ENCODE measurements around the gene DYRK1B.

The DYRK1B gene

DNA sequence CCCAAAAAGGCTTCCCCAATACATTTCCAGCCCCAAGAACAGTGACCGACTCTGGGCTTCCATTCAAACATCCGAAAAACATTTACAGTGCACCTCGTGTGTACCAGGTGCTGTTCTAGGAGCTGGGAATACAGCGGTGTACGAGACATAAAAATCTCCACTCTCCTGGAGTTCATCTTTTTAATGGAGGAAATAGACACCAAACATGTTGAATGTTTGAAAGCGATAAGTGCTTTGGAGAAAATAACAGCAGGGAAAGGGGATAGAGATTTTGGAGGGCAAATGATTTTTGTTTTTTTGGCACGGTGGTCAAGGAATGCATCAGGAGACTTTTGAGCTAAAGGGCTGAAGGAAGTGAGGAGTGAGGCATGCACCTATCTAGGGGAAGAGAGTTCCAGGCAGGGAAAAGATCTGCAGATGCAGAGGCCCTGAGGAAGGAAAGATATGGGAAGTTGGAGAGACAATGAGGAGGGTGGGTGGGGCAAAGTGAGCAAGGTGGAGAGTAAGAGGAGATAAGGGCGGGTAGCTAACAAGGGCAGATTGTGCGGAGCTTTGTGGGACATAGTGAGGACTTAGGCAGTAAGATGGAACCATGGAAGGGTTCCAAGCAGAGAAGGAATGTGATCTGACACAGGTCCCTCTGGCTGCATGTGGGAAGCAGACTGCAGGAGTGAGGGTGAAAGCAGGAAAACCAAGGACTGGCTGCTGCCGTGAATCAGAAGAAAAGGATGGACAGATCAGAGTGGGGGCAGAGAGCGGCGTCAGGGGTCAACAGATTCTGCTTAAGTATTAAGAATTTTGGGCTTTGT lies 12.9 kb upstream of the DYRK1B start (continued):
- TF ChIP-seq ZNF140 (tag by site-specific recombination; IDR thresholded peaks at IDR 0.05) (no peak), ZNF785 (tag by site-specific recombination; IDR thresholded peaks at IDR 0.05) (no peak), ZNF112 (tag by site-specific recombination; IDR thresholded peaks at IDR 0.05) (no peak), ZNF600 (tag by site-specific recombination; IDR thresholded peaks at IDR 0.05) (peak; percentile 47; the same call in 1 of the 2 replicates), ZNF426 (tag by site-specific recombination; IDR thresholded peaks at IDR 0.05) (no peak), ZNF37A (tag by site-specific recombination; IDR thresholded peaks at IDR 0.05) (no peak), ZNF626 (tag by site-specific recombination; IDR thresholded peaks at IDR 0.05) (no peak), GLI4 (tag by site-specific recombination; IDR thresholded peaks at IDR 0.05) (no peak), ZNF610 (tag by site-specific recombination; IDR thresholded peaks at IDR 0.05; ENCODE audit: borderline replicate concordance) (no peak), ZNF558 (tag by site-specific recombination; IDR thresholded peaks at IDR 0.05) (no peak), ZNF223 (tag by site-specific recombination; IDR thresholded peaks at IDR 0.05) (no peak), ZNF521 (tag by site-specific recombination; IDR thresholded peaks at IDR 0.05) (no peak; the same call in 1 of the 2 replicates), ZNF157 (tag by site-specific recombination; IDR thresholded peaks at IDR 0.05) (no peak; the same call in 1 of the 2 replicates), ZNF624 (tag by site-specific recombination; IDR thresholded peaks at IDR 0.05) (no peak), EGR2 (tag by site-specific recombination; IDR thresholded peaks at IDR 0.05; ENCODE audit: low read depth) (no peak), MEIS1 (CRISPR knock-in tag; IDR thresholded peaks at IDR 0.05; ENCODE audit: borderline replicate concordance) (no peak), HOXA7 (CRISPR knock-in tag; IDR thresholded peaks at IDR 0.05; ENCODE audit: borderline replicate concordance) (no peak), ZFP37 (tag by site-specific recombination; IDR thresholded peaks at IDR 0.05) (no peak), ZNF114 (tag by site-specific recombination; IDR thresholded peaks at IDR 0.05) (no peak), ZNF701 (tag by site-specific recombination; IDR thresholded peaks at IDR 0.05) (no peak), ZBTB17 (tag by site-specific recombination; IDR thresholded peaks at IDR 0.05) (peak; percentile 61)
- TF ChIP-seq, protein P1, sequence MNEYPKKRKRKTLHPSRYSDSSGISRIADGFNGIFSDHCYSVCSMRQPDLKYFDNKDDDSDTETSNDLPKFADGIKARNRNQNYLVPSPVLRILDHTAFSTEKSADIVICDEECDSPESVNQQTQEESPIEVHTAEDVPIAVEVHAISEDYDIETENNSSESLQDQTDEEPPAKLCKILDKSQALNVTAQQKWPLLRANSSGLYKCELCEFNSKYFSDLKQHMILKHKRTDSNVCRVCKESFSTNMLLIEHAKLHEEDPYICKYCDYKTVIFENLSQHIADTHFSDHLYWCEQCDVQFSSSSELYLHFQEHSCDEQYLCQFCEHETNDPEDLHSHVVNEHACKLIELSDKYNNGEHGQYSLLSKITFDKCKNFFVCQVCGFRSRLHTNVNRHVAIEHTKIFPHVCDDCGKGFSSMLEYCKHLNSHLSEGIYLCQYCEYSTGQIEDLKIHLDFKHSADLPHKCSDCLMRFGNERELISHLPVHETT (tag by site-specific recombination; IDR thresholded peaks at IDR 0.05) = no peak
- TF ChIP-seq, protein P2, sequence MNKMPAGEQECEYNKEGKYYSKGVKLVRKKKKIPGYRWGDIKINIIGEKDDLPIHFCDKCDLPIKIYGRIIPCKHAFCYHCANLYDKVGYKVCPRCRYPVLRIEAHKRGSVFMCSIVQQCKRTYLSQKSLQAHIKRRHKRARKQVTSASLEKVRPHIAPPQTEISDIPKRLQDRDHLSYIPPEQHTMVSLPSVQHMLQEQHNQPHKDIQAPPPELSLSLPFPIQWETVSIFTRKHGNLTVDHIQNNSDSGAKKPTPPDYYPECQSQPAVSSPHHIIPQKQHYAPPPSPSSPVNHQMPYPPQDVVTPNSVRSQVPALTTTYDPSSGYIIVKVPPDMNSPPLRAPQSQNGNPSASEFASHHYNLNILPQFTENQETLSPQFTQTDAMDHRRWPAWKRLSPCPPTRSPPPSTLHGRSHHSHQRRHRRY (tag by site-specific recombination; IDR thresholded peaks at IDR 0.05) = no peak
- TF ChIP-seq, protein P3, sequence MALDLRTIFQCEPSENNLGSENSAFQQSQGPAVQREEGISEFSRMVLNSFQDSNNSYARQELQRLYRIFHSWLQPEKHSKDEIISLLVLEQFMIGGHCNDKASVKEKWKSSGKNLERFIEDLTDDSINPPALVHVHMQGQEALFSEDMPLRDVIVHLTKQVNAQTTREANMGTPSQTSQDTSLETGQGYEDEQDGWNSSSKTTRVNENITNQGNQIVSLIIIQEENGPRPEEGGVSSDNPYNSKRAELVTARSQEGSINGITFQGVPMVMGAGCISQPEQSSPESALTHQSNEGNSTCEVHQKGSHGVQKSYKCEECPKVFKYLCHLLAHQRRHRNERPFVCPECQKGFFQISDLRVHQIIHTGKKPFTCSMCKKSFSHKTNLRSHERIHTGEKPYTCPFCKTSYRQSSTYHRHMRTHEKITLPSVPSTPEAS (tag by site-specific recombination; IDR thresholded peaks at IDR 0.05) = no peak
- TF ChIP-seq, protein P4, sequence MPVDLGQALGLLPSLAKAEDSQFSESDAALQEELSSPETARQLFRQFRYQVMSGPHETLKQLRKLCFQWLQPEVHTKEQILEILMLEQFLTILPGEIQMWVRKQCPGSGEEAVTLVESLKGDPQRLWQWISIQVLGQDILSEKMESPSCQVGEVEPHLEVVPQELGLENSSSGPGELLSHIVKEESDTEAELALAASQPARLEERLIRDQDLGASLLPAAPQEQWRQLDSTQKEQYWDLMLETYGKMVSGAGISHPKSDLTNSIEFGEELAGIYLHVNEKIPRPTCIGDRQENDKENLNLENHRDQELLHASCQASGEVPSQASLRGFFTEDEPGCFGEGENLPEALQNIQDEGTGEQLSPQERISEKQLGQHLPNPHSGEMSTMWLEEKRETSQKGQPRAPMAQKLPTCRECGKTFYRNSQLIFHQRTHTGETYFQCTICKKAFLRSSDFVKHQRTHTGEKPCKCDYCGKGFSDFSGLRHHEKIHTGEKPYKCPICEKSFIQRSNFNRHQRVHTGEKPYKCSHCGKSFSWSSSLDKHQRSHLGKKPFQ (tag by site-specific recombination; IDR thresholded peaks at IDR 0.05) = no peak
- TF ChIP-seq, protein P5, sequence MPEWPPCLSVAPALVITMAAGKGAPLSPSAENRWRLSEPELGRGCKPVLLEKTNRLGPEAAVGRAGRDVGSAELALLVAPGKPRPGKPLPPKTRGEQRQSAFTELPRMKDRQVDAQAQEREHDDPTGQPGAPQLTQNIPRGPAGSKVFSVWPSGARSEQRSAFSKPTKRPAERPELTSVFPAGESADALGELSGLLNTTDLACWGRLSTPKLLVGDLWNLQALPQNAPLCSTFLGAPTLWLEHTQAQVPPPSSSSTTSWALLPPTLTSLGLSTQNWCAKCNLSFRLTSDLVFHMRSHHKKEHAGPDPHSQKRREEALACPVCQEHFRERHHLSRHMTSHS (tag by site-specific recombination; IDR thresholded peaks at IDR 0.05) = 0 out of 2 replicates have a peak, but pooled peaks have one; percentile 5
- TF ChIP-seq, protein P6, sequence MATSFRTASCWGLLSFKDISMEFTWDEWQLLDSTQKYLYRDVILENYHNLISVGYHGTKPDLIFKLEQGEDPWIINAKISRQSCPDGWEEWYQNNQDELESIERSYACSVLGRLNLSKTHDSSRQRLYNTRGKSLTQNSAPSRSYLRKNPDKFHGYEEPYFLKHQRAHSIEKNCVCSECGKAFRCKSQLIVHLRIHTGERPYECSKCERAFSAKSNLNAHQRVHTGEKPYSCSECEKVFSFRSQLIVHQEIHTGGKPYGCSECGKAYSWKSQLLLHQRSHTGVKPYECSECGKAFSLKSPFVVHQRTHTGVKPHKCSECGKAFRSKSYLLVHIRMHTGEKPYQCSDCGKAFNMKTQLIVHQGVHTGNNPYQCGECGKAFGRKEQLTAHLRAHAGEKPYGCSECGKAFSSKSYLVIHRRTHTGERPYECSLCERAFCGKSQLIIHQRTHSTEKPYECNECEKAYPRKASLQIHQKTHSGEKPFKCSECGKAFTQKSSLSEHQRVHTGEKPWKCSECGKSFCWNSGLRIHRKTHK (tag by site-specific recombination; IDR thresholded peaks at IDR 0.05) = no peak
